Measurements from ENCODE around the gene PPP2R2D.

Gene PPP2R2D

GRCh38 chr10:131900350-131901152 lies at the start of gene PPP2R2D:
PPP2R2D (plus strand) TSS chr10:131901008; CDS start chr10:131901149, 141 bp downstream.
- peak; percentile 96 for DNase-seq (ENCODE audit: low spot score)

GRCh38 chr10:131851346-131851745 lies 49.5 kb upstream of the PPP2R2D start:
- DNase-seq (ENCODE audit: low spot score): no peak

GRCh38 chr10:131852176-131852822 lies 48.5 kb upstream of the PPP2R2D start:
- DNase-seq (ENCODE audit: low spot score): no peak

GRCh38 chr10:131852823-131853609 lies 47.8 kb upstream of the PPP2R2D start:
- no peak for DNase-seq (ENCODE audit: low spot score)

GRCh38 chr10:131853610-131853964 lies 47.2 kb upstream of the PPP2R2D start:
- no peak for DNase-seq (ENCODE audit: low spot score)

GRCh38 chr10:131854579-131855335 lies 46.1 kb upstream of the PPP2R2D start:
- no peak for DNase-seq (ENCODE audit: low spot score)

- DNase-seq (ENCODE audit: low spot score): no peak
Measured at GRCh38 chr10:131855461-131856401, 45.1 kb upstream of the PPP2R2D start.

GRCh38 chr10:131856441-131857094 lies 44.2 kb upstream of the PPP2R2D start:
- no peak for DNase-seq (ENCODE audit: low spot score)

- no peak for DNase-seq (ENCODE audit: low spot score)
Measured at GRCh38 chr10:131857156-131858117, 43.4 kb upstream of the PPP2R2D start.

GRCh38 chr10:131858118-131858515 lies 42.7 kb upstream of the PPP2R2D start:
- DNase-seq (ENCODE audit: low spot score): no peak

- DNase-seq (ENCODE audit: low spot score): no peak
Measured at GRCh38 chr10:131858583-131859340, 42.0 kb upstream of the PPP2R2D start.

GRCh38 chr10:131859341-131860020 lies 41.3 kb upstream of the PPP2R2D start:
- DNase-seq (ENCODE audit: low spot score): no peak

- no peak for DNase-seq (ENCODE audit: low spot score)
Measured at GRCh38 chr10:131860311-131860710, 40.5 kb upstream of the PPP2R2D start.

GRCh38 chr10:131860806-131861440 lies 39.9 kb upstream of the PPP2R2D start:
- DNase-seq (ENCODE audit: low spot score): no peak

- no peak for DNase-seq (ENCODE audit: low spot score)
Measured at GRCh38 chr10:131862548-131862947, 38.3 kb upstream of the PPP2R2D start.

GRCh38 chr10:131865223-131865917 lies 35.4 kb upstream of the PPP2R2D start:
- DNase-seq (ENCODE audit: low spot score): no peak

GRCh38 chr10:131866673-131867072 lies 34.1 kb upstream of the PPP2R2D start:
- no peak for DNase-seq (ENCODE audit: low spot score)

Data from D341Med (cell line).